HepG2 (cell line): ENCODE results near the gene STX1B. TPM values are rescaled to one million over a fixed set of nuclear protein-coding genes. Genes with fewer than 3 reads are reported as not detected.
A peak's percentile ranks its signal among the peaks of the same experiment; 100 is the strongest.

Experiments
- ATAC-seq: fragments of 200-7000 bp; cut with Tn5 transposase; 3 replicates; pipeline ENCODE4 v1.9.1; 2020; ENCODE audit warnings: mild to moderate bottlenecking, moderate library complexity
- BruUV-seq: library from RNA; stranded (reverse); fragments of 400-500 nt; replicated peaks from 2 replicates; lab custom pipeline; 2021; lab: Mats Ljungman, UMichigan
- CTCF ChIA-PET: fragments of 300-600 bp; formaldehyde crosslinking; extraction: SDS; loops from one replicate; lab custom pipeline; 2021; ENCODE audit warnings: low total read pairs, inconsistent platforms, low intra/inter-chr PET ratio; lab: Yijun Ruan, JAX
- POLR2A ChIA-PET: fragments of 350-600 bp; sonication (Branson Sonifier 250); formaldehyde crosslinking; loops from one replicate; lab custom pipeline; 2020; ENCODE audit warnings: antibody characterized with exemption, inconsistent platforms; lab: Yijun Ruan, JAX
- DNase-seq: peaks from one replicate; pipeline ENCODE4 v3.0.0-alpha.2; 2015; ENCODE audit warnings: low spot score
- FAIRE-seq: peaks from 3 replicates; lab custom pipeline; 2011; peaks lifted over from hg19 to GRCh38; lab: Jason Lieb, UNC
- H2AFZ ChIP-seq: one replicate; pipeline ENCODE4 v1.6.1; 2011; ENCODE audit warnings: low read length, inconsistent platforms
- H3K27ac ChIP-seq: fragments of 300-600 bp; 3 replicates; pipeline ENCODE4 v1.8.0; 2011; ENCODE audit warnings: mixed run types, mild to moderate bottlenecking, mixed read lengths, low read length, inconsistent platforms; ENCODE audit not compliant: insufficient read depth; ENCODE audit errors: extremely low read length
- H3K27me3 ChIP-seq, 2 experiments: fragments of 200-600 bp in 1 of 2; 2 replicates in 1 of 2; 3 replicates in 1 of 2; pipeline versions ENCODE4 v1.6.0 to v1.8.0; 2011; ENCODE audit warnings: low read length in 2 of 2, mild to moderate bottlenecking in 2 of 2, moderate library complexity in 2 of 2, inconsistent platforms in 1 of 2; ENCODE audit not compliant: insufficient read depth in 2 of 2, control insufficient read depth in 1 of 2
- H3K36me3 ChIP-seq, 2 experiments: fragments of 200-600 bp in 1 of 2; replicated peaks in 1 of 2; 2 replicates in 1 of 2; 3 replicates in 1 of 2; pipeline versions ENCODE4 v1.5.1 to v1.8.0; 2011; ENCODE audit warnings: low read length in 2 of 2, inconsistent platforms in 1 of 2; ENCODE audit not compliant: insufficient read depth in 2 of 2, control insufficient read depth in 1 of 2
- H3K4me1 ChIP-seq: 2 replicates; pipeline ENCODE4 v1.5.1; 2012; ENCODE audit warnings: low read length, inconsistent platforms; ENCODE audit not compliant: insufficient read depth
- H3K4me2 ChIP-seq: 2 replicates; pipeline ENCODE4 v1.6.0; 2011; ENCODE audit warnings: low read depth, low read length, inconsistent platforms
- H3K4me3 ChIP-seq, 3 experiments: fragments of 200-600 bp in 1 of 3; sonication (generic), shearing (Covaris generic) in 1 of 3; replicated peaks in 1 of 3; 2 replicates each; pipeline ENCODE4 v1.5.1; 2011 to 2016; ENCODE audit warnings: low read length in 3 of 3, inconsistent platforms in 2 of 3, low read depth in 2 of 3, mild to moderate bottlenecking in 2 of 3, control low read depth in 1 of 3, mixed read lengths in 1 of 3; ENCODE audit not compliant: insufficient read depth in 1 of 3
- H3K79me2 ChIP-seq: one replicate; pipeline ENCODE4 v1.6.1; 2011; ENCODE audit warnings: low read length, inconsistent platforms; ENCODE audit not compliant: insufficient read depth
- H3K9ac ChIP-seq: 2 replicates; pipeline ENCODE4 v1.6.0; 2011; ENCODE audit warnings: mild to moderate bottlenecking, low read depth, low read length, inconsistent platforms; ENCODE audit not compliant: insufficient read depth
- H3K9me3 ChIP-seq: 2 replicates; pipeline ENCODE4 v1.5.1; 2012; ENCODE audit warnings: mild to moderate bottlenecking, low read length
- H4K20me1 ChIP-seq: 2 replicates; pipeline ENCODE4 v1.6.0; 2011; ENCODE audit warnings: inconsistent platforms, mild to moderate bottlenecking, low read length, moderate library complexity; ENCODE audit not compliant: insufficient read depth
- AGO2 ChIP-seq: fragments of 200-400 bp; formaldehyde crosslinking; optimal IDR thresholded peaks from 2 replicates; pipeline ENCODE3; 2017; ENCODE audit warnings: mild to moderate bottlenecking, low read depth, low read length, moderate library complexity
- DNMT1 ChIP-seq: sonication (generic); formaldehyde crosslinking; IDR thresholded peaks from 2 replicates; pipeline ENCODE4 v1.5.1; 2020; ENCODE audit warnings: mild to moderate bottlenecking, missing genetic modification reagents
- DNMT3B ChIP-seq: conservative IDR thresholded peaks from 2 replicates; pipeline ENCODE4 v1.6.1; 2016; ENCODE audit warnings: missing biosample characterization, control low read depth
- GPN1 ChIP-seq: sonication (generic); formaldehyde crosslinking; IDR thresholded peaks from 2 replicates; pipeline ENCODE4 v1.5.1; 2020; ENCODE audit warnings: missing genetic modification reagents, borderline replicate concordance
- HOXA5 ChIP-seq: sonication (generic); formaldehyde crosslinking; IDR thresholded peaks from 2 replicates; pipeline ENCODE4 v1.4.0; 2020; ENCODE audit warnings: missing genetic modification reagents
- MYC ChIP-seq: sonication (generic); formaldehyde crosslinking; IDR thresholded peaks from 2 replicates; pipeline ENCODE4 v1.9.0; 2021; ENCODE audit warnings: missing genetic modification reagents, borderline replicate concordance
- POLR2A ChIP-seq, 2 experiments: IDR thresholded peaks; 2 replicates each; pipeline ENCODE4 v1.6.1; 2011; ENCODE audit warnings: low read depth in 2 of 2, low read length in 2 of 2, mild to moderate bottlenecking in 1 of 2, moderate library complexity in 1 of 2; ENCODE audit not compliant: insufficient read depth in 1 of 2
- RBFOX2 ChIP-seq: fragments of 200-400 bp; formaldehyde crosslinking; IDR thresholded peaks from 2 replicates; pipeline ENCODE4 v1.6.1; 2017; ENCODE audit warnings: low read depth, mild to moderate bottlenecking, low read length
- RBM22 ChIP-seq: fragments of 200-400 bp; formaldehyde crosslinking; optimal IDR thresholded peaks from 2 replicates; pipeline ENCODE3; 2017; ENCODE audit warnings: mild to moderate bottlenecking, low read length, moderate library complexity
- SRSF9 ChIP-seq: fragments of 200-400 bp; formaldehyde crosslinking; IDR thresholded peaks from 2 replicates; pipeline ENCODE4 v1.6.1; 2018; ENCODE audit warnings: borderline replicate concordance, mild to moderate bottlenecking, low read depth, low read length; ENCODE audit not compliant: insufficient read depth, poor library complexity, severe bottlenecking
- WIZ ChIP-seq: sonication (generic); formaldehyde crosslinking; IDR thresholded peaks from 2 replicates; pipeline ENCODE4 v1.5.1; 2020; ENCODE audit warnings: mild to moderate bottlenecking, missing genetic modification reagents
- ZC3H13 ChIP-seq: sonication (generic); formaldehyde crosslinking; IDR thresholded peaks from 2 replicates; pipeline ENCODE4 v1.8.1; 2023; ENCODE audit warnings: mild to moderate bottlenecking, missing genetic modification reagents, moderate library complexity
- ZNF160 ChIP-seq: sonication (generic); formaldehyde crosslinking; IDR thresholded peaks from 2 replicates; pipeline ENCODE4 v1.8.0; 2022; ENCODE audit warnings: mild to moderate bottlenecking, inconsistent platforms, missing genetic modification reagents
- ZNF382 ChIP-seq: sonication (generic); formaldehyde crosslinking; IDR thresholded peaks from 2 replicates; pipeline ENCODE4 v1.5.0; 2020; ENCODE audit warnings: missing genetic modification reagents, mild to moderate bottlenecking, borderline replicate concordance
- ZNF441 ChIP-seq: sonication (generic); formaldehyde crosslinking; IDR thresholded peaks from 2 replicates; pipeline ENCODE4 v1.7.0; 2021; ENCODE audit warnings: missing genetic modification reagents, borderline replicate concordance
- ZNF766 ChIP-seq: sonication (generic); formaldehyde crosslinking; IDR thresholded peaks from 2 replicates; pipeline ENCODE4 v1.5.0; 2020; ENCODE audit warnings: missing genetic modification reagents, borderline replicate concordance
- ZNF768 ChIP-seq: sonication (generic); formaldehyde crosslinking; IDR thresholded peaks from 2 replicates; pipeline ENCODE4 v1.4.0; 2020; ENCODE audit warnings: missing genetic modification reagents
- ZNF879 ChIP-seq: sonication (generic); formaldehyde crosslinking; IDR thresholded peaks from 2 replicates; pipeline ENCODE4 v1.8.1; 2023; ENCODE audit warnings: missing genetic modification reagents
- whole genome bisulfite sequencing: methylation state at CpG from one replicate; pipeline ENCODE4 v1.1.6; 2017; ENCODE audit warnings: low lambda C conversion rate; 5-methylcytosine and 5-hydroxymethylcytosine counted together
- in situ Hi-C: cut with HindIII; loops from 2 replicates; pipeline ENCODE4 v1.10.0; 2017; ENCODE audit warnings: low pct_unique_long_range_greater_than_20kb; ENCODE audit not compliant: extremely low pct_ligation_motif_present
- intact Hi-C: fragments of 100-400 bp; cut with micrococcal nuclease; formaldehyde crosslinking; loops from one replicate; pipeline ENCODE4 v1.10.0; 2022; ENCODE audit not compliant: unreplicated experiment
- polyA plus RNA-seq, 8 experiments: library from polyadenylated mRNA; depleted of rRNA in 3 of 8; stranded (reverse) in 7 of 8; unstranded in 1 of 8; fragments of >200 nt; fragmentation: Illumina TruSeq in 4 of 8; extraction: Trizol in 4 of 8; gene quantifications; 2 replicates each; pipeline versions ENCODE4 v1.2.1 to v1.2.3, GENCODE V29; 2011 to 2016; ENCODE audit warnings: low read depth in 4 of 8, missing spikeins in 1 of 8, mixed read lengths in 1 of 8; ENCODE audit not compliant: insufficient read depth in 1 of 8
- total RNA-seq, 5 experiments: library from RNA; depleted of rRNA; stranded (reverse); fragments of >200 nt; fragmentation: Illumina TruSeq; extraction: Trizol; gene quantifications; 2 replicates each; pipeline ENCODE4 v1.2.3, GENCODE V29; 2016; ENCODE audit warnings: low read depth in 1 of 5
- TF ChIP-seq, protein P1 (sequence below): sonication (generic); formaldehyde crosslinking; IDR thresholded peaks from 2 replicates; pipeline ENCODE4 v1.5.1; 2020; ENCODE audit warnings: mild to moderate bottlenecking, moderate library complexity, missing genetic modification reagents
- TF ChIP-seq, protein P2 (sequence below): IDR thresholded peaks from 2 replicates; pipeline ENCODE4 v1.6.1; 2016; ENCODE audit warnings: missing biosample characterization, missing genetic modification reagents, low read depth
- TF ChIP-seq, protein P3 (sequence below): IDR thresholded peaks from 2 replicates; pipeline ENCODE4 v1.6.1; 2016; ENCODE audit warnings: missing compliant biosample characterization, missing genetic modification reagents, borderline replicate concordance

STX1B gene
- total and polyA plus RNA-seq, 2 of the 13 experiments (the other 11 are each of a cell fraction or from before 2014, with no cell fraction given) = 2.1 to 3.0 TPM

DNA sequence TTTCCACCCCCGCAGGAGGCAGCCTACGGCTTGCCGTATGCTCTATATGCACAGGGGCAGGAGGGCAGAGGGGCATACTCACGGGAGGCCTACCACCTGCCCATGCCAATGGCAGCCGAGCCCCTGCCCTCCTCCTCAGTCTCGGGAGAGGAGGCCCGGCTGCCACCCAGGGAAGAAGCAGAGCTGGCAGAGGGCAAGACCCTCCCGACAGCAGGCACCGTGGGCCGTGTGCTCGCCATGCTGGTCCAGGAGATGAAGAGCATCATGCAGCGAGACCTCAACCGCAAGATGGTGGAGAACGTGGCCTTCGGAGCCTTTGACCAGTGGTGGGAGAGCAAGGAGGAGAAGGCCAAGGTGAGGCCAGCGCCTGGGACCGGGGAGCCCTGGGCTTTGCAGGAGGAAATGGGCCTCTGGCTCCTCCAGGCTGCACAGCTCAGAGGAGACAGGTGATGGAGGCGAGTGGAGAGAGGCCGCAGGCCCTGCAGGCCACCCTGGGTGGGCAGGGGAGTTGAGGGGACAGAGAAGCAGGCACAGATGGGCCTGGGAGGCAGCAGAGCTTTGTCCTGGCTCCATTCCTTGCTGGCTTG lies 44.3 kb downstream of the STX1B start:
- H3K9ac ChIP-seq = no peak overlapping the region
- DNase-seq (no peak), FAIRE-seq (no peak), ATAC-seq (peak; percentile 7; the same call in 2 of the 3 replicates)
- no peak for TF ChIP-seq ZNF441
- TF ChIP-seq ZNF382 (CRISPR knock-in tag) = no peak
- no peak for TF ChIP-seq ZNF879 (CRISPR knock-in tag)
- TF ChIP-seq ZC3H13 (CRISPR knock-in tag) = no peak
- TF ChIP-seq, protein P1, sequence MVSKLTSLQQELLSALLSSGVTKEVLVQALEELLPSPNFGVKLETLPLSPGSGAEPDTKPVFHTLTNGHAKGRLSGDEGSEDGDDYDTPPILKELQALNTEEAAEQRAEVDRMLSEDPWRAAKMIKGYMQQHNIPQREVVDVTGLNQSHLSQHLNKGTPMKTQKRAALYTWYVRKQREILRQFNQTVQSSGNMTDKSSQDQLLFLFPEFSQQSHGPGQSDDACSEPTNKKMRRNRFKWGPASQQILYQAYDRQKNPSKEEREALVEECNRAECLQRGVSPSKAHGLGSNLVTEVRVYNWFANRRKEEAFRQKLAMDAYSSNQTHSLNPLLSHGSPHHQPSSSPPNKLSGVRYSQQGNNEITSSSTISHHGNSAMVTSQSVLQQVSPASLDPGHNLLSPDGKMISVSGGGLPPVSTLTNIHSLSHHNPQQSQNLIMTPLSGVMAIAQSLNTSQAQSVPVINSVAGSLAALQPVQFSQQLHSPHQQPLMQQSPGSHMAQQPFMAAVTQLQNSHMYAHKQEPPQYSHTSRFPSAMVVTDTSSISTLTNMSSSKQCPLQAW = no peak
- TF ChIP-seq HOXA5 = no peak
- TF ChIP-seq DNMT1 (CRISPR knock-in tag) = 0 out of 2 replicates have a peak, but pooled peaks have one; percentile 27
- TF ChIP-seq, protein P2, sequence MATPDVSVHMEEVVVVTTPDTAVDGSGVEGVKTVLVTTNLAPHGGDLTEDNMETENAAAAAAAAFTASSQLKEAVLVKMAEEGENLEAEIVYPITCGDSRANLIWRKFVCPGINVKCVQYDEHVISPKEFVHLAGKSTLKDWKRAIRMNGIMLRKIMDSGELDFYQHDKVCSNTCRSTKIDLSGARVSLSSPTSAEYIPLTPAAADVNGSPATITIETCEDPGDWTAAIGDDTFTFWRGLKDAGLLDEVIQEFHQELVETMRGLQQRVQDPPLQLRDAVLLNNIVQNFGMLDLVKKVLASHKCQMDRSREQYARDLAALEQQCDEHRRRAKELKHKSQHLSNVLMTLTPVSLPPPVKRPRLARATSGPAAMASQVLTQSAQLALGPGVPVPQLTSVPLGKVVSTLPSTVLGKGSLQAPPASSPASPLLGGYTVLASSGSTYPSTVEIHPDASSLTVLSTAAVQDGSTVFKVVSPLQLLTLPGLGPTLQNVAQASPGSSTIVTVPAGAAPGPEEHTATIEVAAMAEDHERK (CRISPR knock-in tag) = no peak
- no peak for TF ChIP-seq DNMT3B (CRISPR knock-in tag)
- no peak for TF ChIP-seq SRSF9
- peak; percentile 63 for TF ChIP-seq RBFOX2
- TF ChIP-seq POLR2A (IDR thresholded peaks at IDR 0.05; ENCODE audit: insufficient read depth in 1 of 2, low read depth in 2 of 2, low read length in 2 of 2) = 0 out of 4 replicates have a peak, but pooled peaks of 1 of the 2 experiments have one; percentile 22
- TF ChIP-seq GPN1 (CRISPR knock-in tag) = no peak
- TF ChIP-seq MYC = no peak
- TF ChIP-seq RBM22 = peak; percentile 74
- TF ChIP-seq WIZ (CRISPR knock-in tag) = no peak
- no peak for TF ChIP-seq ZNF160
- no peak for TF ChIP-seq ZNF768 (CRISPR knock-in tag)
- TF ChIP-seq, protein P3, sequence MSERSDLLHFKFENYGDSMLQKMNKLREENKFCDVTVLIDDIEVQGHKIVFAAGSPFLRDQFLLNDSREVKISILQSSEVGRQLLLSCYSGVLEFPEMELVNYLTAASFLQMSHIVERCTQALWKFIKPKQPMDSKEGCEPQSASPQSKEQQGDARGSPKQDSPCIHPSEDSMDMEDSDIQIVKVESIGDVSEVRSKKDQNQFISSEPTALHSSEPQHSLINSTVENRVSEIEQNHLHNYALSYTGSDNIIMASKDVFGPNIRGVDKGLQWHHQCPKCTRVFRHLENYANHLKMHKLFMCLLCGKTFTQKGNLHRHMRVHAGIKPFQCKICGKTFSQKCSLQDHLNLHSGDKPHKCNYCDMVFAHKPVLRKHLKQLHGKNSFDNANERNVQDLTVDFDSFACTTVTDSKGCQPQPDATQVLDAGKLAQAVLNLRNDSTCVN (CRISPR knock-in tag) = no peak
- peak; percentile 95 for TF ChIP-seq AGO2
- no peak for TF ChIP-seq ZNF766
- ChIA-PET CTCF (no interaction called here), POLR2A (interaction anchor here (0.6 kb wide), 1 partner anchor 26 kb away, joined by 3 read pairs; no protein-coding TSS in a partner anchor)
- H3K9me3 ChIP-seq = no peaks in the 10 kb centered on the region
- no peak overlapping the region for H3K4me3 ChIP-seq
- intact Hi-C loops (no loop called here), in situ Hi-C loops (no loop called here)
- over 99% methylated on average over 16 of the region's 19 CpGs for WGBS
- H4K20me1 ChIP-seq = no peaks in the 10 kb centered on the region
- H3K27ac ChIP-seq = no peak overlapping the region
- peaks cover 61 to 86% of the 10 kb centered on the region in 2 experiments for H3K36me3 ChIP-seq
- H3K4me2 ChIP-seq = no peak overlapping the region
- H3K79me2 ChIP-seq = no peaks in the 10 kb centered on the region
- H3K27me3 ChIP-seq = no peaks in the 10 kb centered on the region
- no peak overlapping the region for H2AFZ ChIP-seq
- TSS peak; percentile 4 for BruUV-seq
- no peaks in the 10 kb centered on the region for H3K4me1 ChIP-seq
